HL-60/S4 treated with phorbol 12-myristate 13-acetate at 8.2 ng/mL for 4 days and 3 days (cell line): ENCODE data around the gene DDHD1.

Experiments used
- in situ Hi-C: fragments of 300-500 bp; cut with MboI; formaldehyde crosslinking; loops from 2 replicates; pipeline ENCODE4 v1.15.0; 2022; ENCODE audit warnings: low sequenced_read_pairs

DDHD1 gene

GRCh38 chr14:53035336-53036210 lies 117.5 kb downstream of the DDHD1 start:
- in situ Hi-C loops: no loop called here

GRCh38 chr14:53034688-53035230 lies 118.4 kb downstream of the DDHD1 start:
- in situ Hi-C loops: no loop called here

GRCh38 chr14:53034036-53034435 lies 119.1 kb downstream of the DDHD1 start:
- in situ Hi-C loops: no loop called here

GRCh38 chr14:53032838-53033390 lies 120.2 kb downstream of the DDHD1 start:
- in situ Hi-C loops: no loop called here

- in situ Hi-C loops: no loop called here
Measured at GRCh38 chr14:53032161-53032803, 120.8 kb downstream of the DDHD1 start.

GRCh38 chr14:53027562-53027961 lies 125.6 kb downstream of the DDHD1 start:
- in situ Hi-C loops: no loop called here

GRCh38 chr14:53027041-53027440 lies 126.1 kb downstream of the DDHD1 start:
- in situ Hi-C loops: no loop called here

GRCh38 chr14:53023325-53023724 lies 129.8 kb downstream of the DDHD1 start:
- in situ Hi-C loops: no loop called here

GRCh38 chr14:53022593-53022992 lies 130.5 kb downstream of the DDHD1 start:
- in situ Hi-C loops: no loop called here

GRCh38 chr14:53020193-53020932 lies 132.8 kb downstream of the DDHD1 start:
- in situ Hi-C loops: no loop called here

- in situ Hi-C loops: no loop called here
Measured at GRCh38 chr14:53019406-53019805, 133.7 kb downstream of the DDHD1 start.

GRCh38 chr14:53017837-53018236 lies 135.3 kb downstream of the DDHD1 start:
- in situ Hi-C loops: no loop called here

- in situ Hi-C loops: no loop called here
Measured at GRCh38 chr14:53016919-53017318, 136.2 kb downstream of the DDHD1 start.

GRCh38 chr14:53016491-53016890 lies 136.6 kb downstream of the DDHD1 start:
- in situ Hi-C loops: no loop called here

GRCh38 chr14:53011053-53011462 lies 142.1 kb downstream of the DDHD1 start:
- in situ Hi-C loops: no loop called here

- in situ Hi-C loops: no loop called here
Measured at GRCh38 chr14:53010193-53011040, 142.7 kb downstream of the DDHD1 start.

- in situ Hi-C loops: no loop called here
Measured at GRCh38 chr14:53006931-53007562, 146.1 kb downstream of the DDHD1 start.

GRCh38 chr14:53004976-53005375 lies 148.1 kb downstream of the DDHD1 start:
- in situ Hi-C loops: no loop called here

- in situ Hi-C loops: no loop called here
Measured at GRCh38 chr14:53003776-53004175, 149.3 kb downstream of the DDHD1 start.

GRCh38 chr14:53002576-53002975 lies 150.5 kb downstream of the DDHD1 start:
- in situ Hi-C loops: no loop called here
